Lower leg skin (tissue), 3 donors: Measurements from ENCODE around the gene ARHGEF33.

Experiments
- POLR2A ChIP-seq, 2 donors: fragments of 450-650 bp; IDR thresholded peaks; one replicate each; pipeline ENCODE4 v1.6.1; 2016 to 2017; ENCODE audit warnings: antibody characterized with exemption in 2 of 2, mild to moderate bottlenecking in 1 of 2, moderate library complexity in 1 of 2
- TF ChIP-seq, protein P1 (sequence below), 3 donors: fragments of 450-650 bp; IDR thresholded peaks; one replicate each; pipeline ENCODE4 v1.5.1; 2016; ENCODE audit warnings: antibody characterized with exemption in 3 of 3, mild to moderate bottlenecking in 3 of 3, moderate library complexity in 2 of 3

- TF ChIP-seq, protein P1, sequence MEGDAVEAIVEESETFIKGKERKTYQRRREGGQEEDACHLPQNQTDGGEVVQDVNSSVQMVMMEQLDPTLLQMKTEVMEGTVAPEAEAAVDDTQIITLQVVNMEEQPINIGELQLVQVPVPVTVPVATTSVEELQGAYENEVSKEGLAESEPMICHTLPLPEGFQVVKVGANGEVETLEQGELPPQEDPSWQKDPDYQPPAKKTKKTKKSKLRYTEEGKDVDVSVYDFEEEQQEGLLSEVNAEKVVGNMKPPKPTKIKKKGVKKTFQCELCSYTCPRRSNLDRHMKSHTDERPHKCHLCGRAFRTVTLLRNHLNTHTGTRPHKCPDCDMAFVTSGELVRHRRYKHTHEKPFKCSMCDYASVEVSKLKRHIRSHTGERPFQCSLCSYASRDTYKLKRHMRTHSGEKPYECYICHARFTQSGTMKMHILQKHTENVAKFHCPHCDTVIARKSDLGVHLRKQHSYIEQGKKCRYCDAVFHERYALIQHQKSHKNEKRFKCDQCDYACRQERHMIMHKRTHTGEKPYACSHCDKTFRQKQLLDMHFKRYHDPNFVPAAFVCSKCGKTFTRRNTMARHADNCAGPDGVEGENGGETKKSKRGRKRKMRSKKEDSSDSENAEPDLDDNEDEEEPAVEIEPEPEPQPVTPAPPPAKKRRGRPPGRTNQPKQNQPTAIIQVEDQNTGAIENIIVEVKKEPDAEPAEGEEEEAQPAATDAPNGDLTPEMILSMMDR (IDR thresholded peaks at IDR 0.05) = no peak
- TF ChIP-seq POLR2A (IDR thresholded peaks at IDR 0.05) = no peak
Observed at GRCh38 chr2:39007875-39008504, 118.3 kb downstream of the ARHGEF33 start.
